Smooth muscle cell (in vitro differentiated cells): ENCODE results near the gene ZNF470. TPM values are rescaled to one million over a fixed set of nuclear protein-coding genes. Genes with fewer than 3 reads are reported as not detected.

Experiments
- DNase-seq: peaks from one replicate; lab custom pipeline; 2025; ENCODE audit not compliant: unreplicated experiment; lab: John Stamatoyannopoulos, UW
- H2AFZ ChIP-seq: fragments of 200-600 bp; sonication (generic); 2 replicates; pipeline ENCODE4 v1.6.0; 2016; ENCODE audit warnings: antibody characterized with exemption, low read depth, mild to moderate bottlenecking
- H3F3A ChIP-seq: fragments of 200-600 bp; sonication (generic); 2 replicates; pipeline ENCODE4 v1.6.0; 2017; ENCODE audit warnings: antibody characterized with exemption, low read depth
- H3K27ac ChIP-seq: fragments of 200-600 bp; sonication (generic); 2 replicates; pipeline ENCODE4 v1.5.1; 2016; ENCODE audit warnings: low read depth, mild to moderate bottlenecking
- H3K27me3 ChIP-seq: fragments of 200-600 bp; sonication (generic); 2 replicates; pipeline ENCODE4 v1.6.1; 2016; ENCODE audit warnings: low read depth, mild to moderate bottlenecking
- H3K36me3 ChIP-seq: fragments of 200-600 bp; sonication (generic); 2 replicates; pipeline ENCODE4 v1.5.1; 2016; ENCODE audit warnings: low read depth
- H3K4me1 ChIP-seq: fragments of 200-600 bp; sonication (generic); 2 replicates; pipeline ENCODE4 v1.5.1; 2016; ENCODE audit warnings: low read depth
- H3K4me2 ChIP-seq: fragments of 200-600 bp; sonication (generic); 2 replicates; pipeline ENCODE4 v1.6.0; 2016; ENCODE audit warnings: mild to moderate bottlenecking
- H3K4me3 ChIP-seq: fragments of 200-600 bp; sonication (generic); 2 replicates; pipeline ENCODE4 v1.5.1; 2016; ENCODE audit warnings: mild to moderate bottlenecking
- H3K79me2 ChIP-seq: fragments of 200-600 bp; sonication (generic); 2 replicates; pipeline ENCODE4 v1.6.0; 2016; ENCODE audit warnings: low read depth, mild to moderate bottlenecking
- H3K9ac ChIP-seq: fragments of 200-600 bp; sonication (generic); 2 replicates; pipeline ENCODE4 v1.6.0; 2016; ENCODE audit warnings: low read depth
- H3K9me3 ChIP-seq: fragments of 200-600 bp; sonication (generic); replicated peaks from 2 replicates; pipeline ENCODE4 v1.5.1; 2016; ENCODE audit warnings: low read depth
- H4K20me1 ChIP-seq: fragments of 200-600 bp; sonication (generic); 2 replicates; pipeline ENCODE4 v1.6.0; 2016; ENCODE audit warnings: low read depth
- CTCF ChIP-seq: fragments of 200-600 bp; sonication (generic); IDR thresholded peaks from 2 replicates; pipeline ENCODE4 v1.5.1; 2017; ENCODE audit warnings: borderline replicate concordance, mild to moderate bottlenecking, antibody characterized with exemption; ENCODE audit not compliant: insufficient read depth, poor library complexity, severe bottlenecking
- WGBS: methylation state at CpG from one replicate; pipeline ENCODE4 v1.1.7; 2016; ENCODE audit warnings: low lambda C conversion rate; 5-methylcytosine and 5-hydroxymethylcytosine counted together
- polyA plus RNA-seq: library from polyadenylated mRNA; unstranded; fragments of >200 nt; fragmentation: Nextera tagmentation; extraction: Ambion mirVana; gene quantifications from 2 replicates; pipeline ENCODE4 v1.2.1, GENCODE V29; 2016
- total RNA-seq: library from RNA; depleted of rRNA; stranded (reverse); fragments of >200 nt; gene quantifications from 2 replicates; pipeline ENCODE4 v1.2.3, GENCODE V29; 2014

ZNF470 gene
- total and polyA plus RNA-seq, 2 experiments from 2014 or later: 1.4 to 2.5 TPM

- peaks cover 69% of the 10 kb centered on the region for H3K36me3 ChIP-seq
- H3K27ac ChIP-seq: no peak overlapping the region
- TF ChIP-seq CTCF: no peak
- H3K9me3 ChIP-seq: peaks cover 74% of the 10 kb centered on the region
- no peak overlapping the region for H3K4me3 ChIP-seq
- 83% methylated on average over 6 of the region's 6 CpGs for WGBS
- H2AFZ ChIP-seq: no peak overlapping the region
- H3K27me3 ChIP-seq: no peaks in the 10 kb centered on the region
- no peak overlapping the region for H3K4me2 ChIP-seq
- no peak overlapping the region for H3K9ac ChIP-seq
- H4K20me1 ChIP-seq: no peaks in the 10 kb centered on the region
- H3F3A ChIP-seq: no peaks in the 10 kb centered on the region
- no peaks in the 10 kb centered on the region for H3K4me1 ChIP-seq
- no peaks in the 10 kb centered on the region for H3K79me2 ChIP-seq
- DNase-seq: no peak
Observed at GRCh38 chr19:56554272-56554869, 12.9 kb upstream of the ZNF470 start.

GRCh38 chr19:56562766-56563165 lies 4.5 kb upstream of the ZNF470 start:
- Histone ChIP-seq H3K4me3 (no peak overlapping the region), H2AFZ (no peak overlapping the region), H3F3A (no peaks in the 10 kb centered on the region), H3K36me3 (peaks cover 9% of the 10 kb centered on the region), H3K4me2 (no peak overlapping the region), H3K4me1 (no peaks in the 10 kb centered on the region), H3K79me2 (no peaks in the 10 kb centered on the region), H3K9ac (no peak overlapping the region), H3K27me3 (no peaks in the 10 kb centered on the region), H3K9me3 (peaks cover 18% of the 10 kb centered on the region), H3K27ac (no peak overlapping the region), H4K20me1 (no peaks in the 10 kb centered on the region)
- DNase-seq: no peak
- no peak for TF ChIP-seq CTCF
- WGBS: 95% methylated on average over 2 of the region's 2 CpGs

GRCh38 chr19:56566904-56567273 lies 379 bp upstream of the ZNF470 start:
- peak overlapping the region; percentile 98 for H2AFZ ChIP-seq
- H3K4me1 ChIP-seq: no peaks in the 10 kb centered on the region
- H3K27me3 ChIP-seq: no peaks in the 10 kb centered on the region
- H3K9ac ChIP-seq: peak overlapping the region; percentile 63
- peak overlapping the region; percentile 91 for H3K4me3 ChIP-seq
- peak overlapping the region; percentile 10 for H3K27ac ChIP-seq
- H4K20me1 ChIP-seq: no peaks in the 10 kb centered on the region
- WGBS: 4% methylated on average over 21 of the region's 23 CpGs
- H3F3A ChIP-seq: no peaks in the 10 kb centered on the region
- H3K36me3 ChIP-seq: peaks cover 43% of the 10 kb centered on the region
- H3K79me2 ChIP-seq: peaks cover 7% of the 10 kb centered on the region
- no peak for TF ChIP-seq CTCF
- DNase-seq: no peak
- H3K9me3 ChIP-seq: peaks cover 47% of the 10 kb centered on the region
- peak overlapping the region; percentile 90 for H3K4me2 ChIP-seq

- H3K27me3 ChIP-seq: no peaks in the 10 kb centered on the region
- H3F3A ChIP-seq: no peaks in the 10 kb centered on the region
- no peak overlapping the region for H3K4me2 ChIP-seq
- no peak overlapping the region for H2AFZ ChIP-seq
- no peak for TF ChIP-seq CTCF
- peaks cover 7% of the 10 kb centered on the region for H3K79me2 ChIP-seq
- H3K9ac ChIP-seq: no peak overlapping the region
- H3K9me3 ChIP-seq: peaks cover 80% of the 10 kb centered on the region
- H4K20me1 ChIP-seq: no peaks in the 10 kb centered on the region
- WGBS: 68% methylated on average over 2 of the region's 2 CpGs
- no peak for DNase-seq
- H3K36me3 ChIP-seq: peaks cover 86% of the 10 kb centered on the region
- no peak overlapping the region for H3K4me3 ChIP-seq
- H3K27ac ChIP-seq: no peak overlapping the region
- H3K4me1 ChIP-seq: no peaks in the 10 kb centered on the region
Observed at GRCh38 chr19:56572589-56572988, 5.3 kb downstream of the ZNF470 start.
